B cell (primary cell): ENCODE measurements around the gene KPNA5. TPM values are rescaled to one million over a fixed set of nuclear protein-coding genes. Genes with fewer than 3 reads are reported as not detected.

Experiments
- ATAC-seq: fragments of 200-7000 bp; cut with Tn5 transposase; one replicate; pipeline ENCODE4 v1.10.0; 2021; ENCODE audit warnings: low read depth, mild to moderate bottlenecking, moderate number of reproducible peaks, moderate library complexity
- CTCF ChIA-PET: fragments of 350-600 bp; sonication (Branson Sonifier 250); formaldehyde crosslinking; loops from one replicate; lab custom pipeline; 2021; ENCODE audit warnings: antibody characterized with exemption, inconsistent platforms; lab: Charles Lee
- POLR2A ChIA-PET: fragments of 350-600 bp; sonication (Branson Sonifier 250); formaldehyde crosslinking; loops from one replicate; lab custom pipeline; 2021; ENCODE audit warnings: antibody characterized with exemption; lab: Charles Lee
- DNase-seq: peaks from one replicate; pipeline ENCODE4 v3.0.0; 2013
- H2AFZ ChIP-seq: 2 replicates; pipeline ENCODE4 v1.6.1; 2012; ENCODE audit warnings: mild to moderate bottlenecking, low read depth, low read length; ENCODE audit not compliant: insufficient read depth, poor library complexity, severe bottlenecking
- H3K27ac ChIP-seq, 2 donors: 1 replicate in 1 of 2; 2 replicates in 1 of 2; pipeline ENCODE4 v1.5.1; 2012 to 2013; ENCODE audit warnings: low read length in 2 of 2, mild to moderate bottlenecking in 2 of 2, moderate library complexity in 1 of 2
- H3K27me3 ChIP-seq, 4 experiments: fragments of 200-600 bp in 1 of 4; sonication (generic) in 1 of 4; replicated peaks in 1 of 4; 1 replicate in 2 of 4; 2 replicates in 2 of 4; pipeline versions ENCODE4 v1.6.1 to v1.7.0; 2013 to 2016; ENCODE audit warnings: low read length in 3 of 4, mild to moderate bottlenecking in 2 of 4, mixed read lengths in 1 of 4, moderate library complexity in 1 of 4; ENCODE audit not compliant: insufficient read depth in 4 of 4, control insufficient read depth in 3 of 4; ENCODE audit errors: control extremely low read depth in 1 of 4
- H3K36me3 ChIP-seq, 2 experiments: replicated peaks in 1 of 2; 1 replicate in 1 of 2; 2 replicates in 1 of 2; pipeline versions ENCODE4 v1.6.1 to v1.7.1; 2013; ENCODE audit warnings: low read length in 1 of 2; ENCODE audit not compliant: insufficient read depth in 2 of 2, control insufficient read depth in 1 of 2; ENCODE audit errors: control extremely low read depth in 1 of 2, extremely low read depth in 1 of 2
- H3K4me1 ChIP-seq, 2 donors: fragments of 200-600 bp in 1 of 2; sonication (generic) in 1 of 2; 1 replicate in 1 of 2; 2 replicates in 1 of 2; pipeline versions ENCODE4 v1.5.1 to v1.6.1; 2013 to 2017; ENCODE audit warnings: low read length in 2 of 2; ENCODE audit not compliant: control insufficient read depth in 2 of 2, insufficient read depth in 2 of 2
- H3K4me2 ChIP-seq: replicated peaks from 2 replicates; pipeline ENCODE3; 2012; ENCODE audit warnings: mild to moderate bottlenecking, low read depth, low read length; ENCODE audit not compliant: poor library complexity, severe bottlenecking
- H3K4me3 ChIP-seq, 5 experiments: fragments of 200-600 bp in 1 of 5; sonication (generic) in 1 of 5; 1 replicate in 3 of 5; 2 replicates in 2 of 5; pipeline versions ENCODE4 v1.5.1 to v1.7.0; 2011 to 2016; ENCODE audit warnings: low read length in 4 of 5, mild to moderate bottlenecking in 4 of 5, low read depth in 2 of 5, control low read depth in 1 of 5, moderate library complexity in 1 of 5; ENCODE audit not compliant: insufficient read depth in 1 of 5; ENCODE audit errors: control extremely low read depth in 1 of 5, extremely low read depth in 1 of 5
- H3K79me2 ChIP-seq: fragments of 200-600 bp; sonication (generic); one replicate; pipeline ENCODE4 v1.6.0; 2016; ENCODE audit warnings: low read length; ENCODE audit not compliant: control insufficient read depth, insufficient read depth
- H3K9ac ChIP-seq: fragments of 200-600 bp; sonication (generic); 2 replicates; pipeline ENCODE4 v1.6.1; 2017; ENCODE audit warnings: mild to moderate bottlenecking, low read length, moderate library complexity
- H3K9me3 ChIP-seq, 3 donors: one replicate each; pipeline versions ENCODE4 v1.6.1 to v1.7.1; 2013; ENCODE audit warnings: low read length in 2 of 3; ENCODE audit not compliant: control insufficient read depth in 2 of 3, insufficient read depth in 1 of 3; ENCODE audit errors: control extremely low read depth in 1 of 3
- H4K20me1 ChIP-seq: 2 replicates; pipeline ENCODE4 v1.6.0; 2012; ENCODE audit warnings: mild to moderate bottlenecking, low read length; ENCODE audit not compliant: insufficient read depth, control insufficient read depth, poor library complexity, severe bottlenecking
- H3K27ac Mint-ChIP-seq: one replicate; pipeline ENCODE4 v1.8.0; 2021; ENCODE audit warnings: mixed read lengths
- H3K27me3 Mint-ChIP-seq: one replicate; pipeline ENCODE4 v1.8.0; 2021; ENCODE audit warnings: mixed read lengths
- H3K4me1 Mint-ChIP-seq: one replicate; pipeline ENCODE4 v1.8.0; 2021; ENCODE audit warnings: mixed read lengths
- H3K4me3 Mint-ChIP-seq: one replicate; pipeline ENCODE4 v1.8.0; 2021; ENCODE audit warnings: mixed read lengths
- H3K9me3 Mint-ChIP-seq: one replicate; pipeline ENCODE4 v1.8.0; 2022; ENCODE audit warnings: mixed read lengths; ENCODE audit not compliant: insufficient read depth
- EZH2 ChIP-seq: IDR thresholded peaks from 2 replicates; pipeline ENCODE4 v1.6.1; 2012; ENCODE audit warnings: borderline replicate concordance, low read depth, mild to moderate bottlenecking, moderate library complexity, low read length; ENCODE audit not compliant: insufficient read depth, poor library complexity, severe bottlenecking
- WGBS: methylation state at CpG from one replicate; pipeline ENCODE4 v1.1.5; 2013; ENCODE audit warnings: missing lambda C conversion rate; ENCODE audit not compliant: insufficient coverage; 5-methylcytosine and 5-hydroxymethylcytosine counted together
- intact Hi-C: fragments of 100-400 bp; cut with micrococcal nuclease; formaldehyde crosslinking; loops from one replicate; pipeline ENCODE4 v1.10.0; 2022
- polyA plus RNA-seq: library from polyadenylated mRNA; depleted of rRNA; stranded (reverse); fragments of >200 nt; gene quantifications from 2 replicates; pipeline ENCODE4 v1.2.3, GENCODE V29; 2012
- total RNA-seq, 2 donors: library from RNA; stranded (reverse); fragments of 120-200 nt in 1 of 2; gene quantifications; 1 replicate in 1 of 2; 2 replicates in 1 of 2; pipeline versions ENCODE4 v1.2.3 to v1.2.4, GENCODE V29; 2013 to 2022
- TF ChIP-seq, protein P1 (sequence below): fragments of 200-600 bp; IDR thresholded peaks from one replicate; pipeline ENCODE4 v1.8.0; 2022; ENCODE audit warnings: antibody characterized with exemption, mild to moderate bottlenecking

The KPNA5 gene
- total and polyA plus RNA-seq, 2 donors (not counting 1 experiment from before 2014, with no cell fraction given): 6.9 to 41.7 TPM

DNA sequence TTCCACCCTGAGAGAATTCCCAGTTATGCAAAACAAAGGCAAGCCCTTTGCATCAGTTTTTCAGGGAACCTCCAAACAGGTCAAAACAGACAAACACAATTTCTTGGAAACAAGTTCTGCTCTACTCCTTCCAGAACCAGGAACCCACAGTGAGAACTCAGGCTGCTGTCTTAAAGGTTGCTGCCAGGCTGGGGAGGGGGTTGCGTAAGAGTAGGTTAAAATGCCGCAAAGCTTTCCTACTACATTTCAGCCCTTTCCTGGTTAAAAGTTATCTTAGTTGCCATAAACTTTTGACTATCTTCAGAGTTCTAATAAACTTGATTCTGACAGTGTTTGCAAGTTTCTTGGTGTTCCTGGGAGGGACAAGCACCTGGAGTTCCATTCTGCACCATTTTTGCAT is 33.8 kb downstream of the KPNA5 start:
- Histone ChIP-seq H3K4me2 (no peak overlapping the region), H3K79me2 (no peaks in the 10 kb centered on the region), H3K9ac (no peak overlapping the region), H3K9me3 (no peaks in the 10 kb centered on the region), H3K36me3 (peaks cover 12 to 64% of the 10 kb centered on the region in 2 experiments), H3K4me1 (no peaks in the 10 kb centered on the region), H4K20me1 (peaks cover 7% of the 10 kb centered on the region), H3K4me3 (no peak overlapping the region), H3K27ac (no peak overlapping the region), H2AFZ (no peak overlapping the region), H3K27me3 (no peaks in the 10 kb centered on the region)
- Mint-ChIP-seq H3K4me1 (no peaks in the 10 kb centered on the region), H3K27me3 (no peaks in the 10 kb centered on the region), H3K9me3 (no peaks in the 10 kb centered on the region), H3K27ac (no peak overlapping the region), H3K4me3 (no peak overlapping the region)
- ChIA-PET CTCF (no interaction called here), POLR2A (no interaction called here)
- intact Hi-C loops: no loop called here
- TF ChIP-seq, protein P1, sequence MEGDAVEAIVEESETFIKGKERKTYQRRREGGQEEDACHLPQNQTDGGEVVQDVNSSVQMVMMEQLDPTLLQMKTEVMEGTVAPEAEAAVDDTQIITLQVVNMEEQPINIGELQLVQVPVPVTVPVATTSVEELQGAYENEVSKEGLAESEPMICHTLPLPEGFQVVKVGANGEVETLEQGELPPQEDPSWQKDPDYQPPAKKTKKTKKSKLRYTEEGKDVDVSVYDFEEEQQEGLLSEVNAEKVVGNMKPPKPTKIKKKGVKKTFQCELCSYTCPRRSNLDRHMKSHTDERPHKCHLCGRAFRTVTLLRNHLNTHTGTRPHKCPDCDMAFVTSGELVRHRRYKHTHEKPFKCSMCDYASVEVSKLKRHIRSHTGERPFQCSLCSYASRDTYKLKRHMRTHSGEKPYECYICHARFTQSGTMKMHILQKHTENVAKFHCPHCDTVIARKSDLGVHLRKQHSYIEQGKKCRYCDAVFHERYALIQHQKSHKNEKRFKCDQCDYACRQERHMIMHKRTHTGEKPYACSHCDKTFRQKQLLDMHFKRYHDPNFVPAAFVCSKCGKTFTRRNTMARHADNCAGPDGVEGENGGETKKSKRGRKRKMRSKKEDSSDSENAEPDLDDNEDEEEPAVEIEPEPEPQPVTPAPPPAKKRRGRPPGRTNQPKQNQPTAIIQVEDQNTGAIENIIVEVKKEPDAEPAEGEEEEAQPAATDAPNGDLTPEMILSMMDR: no peak
- TF ChIP-seq EZH2: no peak
- WGBS: no CpG with 5 or more reads among the region's 2 CpGs
- ATAC-seq (no peak), DNase-seq (no peak)

GRCh38 chr6:116726947-116727346 is 45.9 kb downstream of the KPNA5 start:
- no peak overlapping the region for H2AFZ ChIP-seq
- Mint-ChIP-seq H3K27ac (no peak overlapping the region), H3K9me3 (no peaks in the 10 kb centered on the region), H3K27me3 (no peaks in the 10 kb centered on the region), H3K4me3 (no peak overlapping the region), H3K4me1 (no peaks in the 10 kb centered on the region)
- H3K27ac ChIP-seq: no peak overlapping the region
- H4K20me1 ChIP-seq: no peaks in the 10 kb centered on the region
- ATAC-seq (no peak), DNase-seq (no peak)
- H3K79me2 ChIP-seq: no peaks in the 10 kb centered on the region
- no peaks in the 10 kb centered on the region for H3K4me1 ChIP-seq
- intact Hi-C loops: no loop called here
- POLR2A ChIA-PET: no interaction called here
- no peaks in the 10 kb centered on the region for H3K9me3 ChIP-seq
- no peak overlapping the region for H3K9ac ChIP-seq
- H3K4me3 ChIP-seq: no peak overlapping the region
- H3K4me2 ChIP-seq: no peak overlapping the region
- H3K36me3 ChIP-seq: peaks cover 6 to 50% of the 10 kb centered on the region in 2 experiments
- TF ChIP-seq, protein P1: no peak
- TF ChIP-seq EZH2: no peak
- CTCF ChIA-PET: no interaction called here
- H3K27me3 ChIP-seq: no peaks in the 10 kb centered on the region
